ENCODE results near the gene GBF1.
A peak's percentile ranks its signal among the peaks of the same experiment; 100 is the strongest.
"Not testable (repeated sequence)": the region's sequence is repeated elsewhere in the genome, so short reads cannot be mapped to it uniquely, and the experiment has no call there.

The GBF1 gene

GRCh38 chr10:102234888-102235597, 10.3 kb upstream of the GBF1 start:
- no peak for DNase-seq

GRCh38 chr10:102235598-102235920, 9.8 kb upstream of the GBF1 start:
- DNase-seq: no peak

GRCh38 chr10:102236006-102236405, 9.3 kb upstream of the GBF1 start:
- DNase-seq: no peak

GRCh38 chr10:102237711-102238252, 7.5 kb upstream of the GBF1 start:
- no peak for DNase-seq

- DNase-seq: no peak
Observed at GRCh38 chr10:102240467-102241031, 4.8 kb upstream of the GBF1 start.

GRCh38 chr10:102241032-102241443, 4.3 kb upstream of the GBF1 start:
- no peak for DNase-seq

GRCh38 chr10:102241444-102242117, 3.8 kb upstream of the GBF1 start, which contains the start of gene PITX3:
Gene PITX3 (minus strand): TSS chr10:102241512. CDS start chr10:102232080, 9,432 bp downstream.
- DNase-seq: peak; percentile 78 to 85

- no peak for DNase-seq
Observed at GRCh38 chr10:102242118-102242485, 3.2 kb upstream of the GBF1 start.

- no peak for DNase-seq
Observed at GRCh38 chr10:102243309-102243708, 2.0 kb upstream of the GBF1 start.

- DNase-seq: no peak
Observed at GRCh38 chr10:102245932-102246251, 560 bp downstream of the GBF1 start.

GRCh38 chr10:102246261-102246660, 929 bp downstream of the GBF1 start:
- no peak for DNase-seq

GRCh38 chr10:102247734-102248133, 2.4 kb downstream of the GBF1 start:
- DNase-seq: no peak

- DNase-seq: not testable (repeated sequence)
Observed at GRCh38 chr10:102252508-102252907, 7.2 kb downstream of the GBF1 start.

- DNase-seq: no peak
Observed at GRCh38 chr10:102254426-102254825, 9.1 kb downstream of the GBF1 start.

GRCh38 chr10:102255404-102255803, 10.1 kb downstream of the GBF1 start:
- no peak for DNase-seq

- no peak for DNase-seq
Observed at GRCh38 chr10:102261196-102261595, 15.9 kb downstream of the GBF1 start.

- DNase-seq: no peak
Observed at GRCh38 chr10:102261842-102262241, 16.5 kb downstream of the GBF1 start.

GRCh38 chr10:102262744-102263370, 17.5 kb downstream of the GBF1 start:
- no peak for DNase-seq

- DNase-seq: peak; percentile 65 to 68
Observed at GRCh38 chr10:102264371-102264770, 19.0 kb downstream of the GBF1 start.

GRCh38 chr10:102266670-102267069, 21.3 kb downstream of the GBF1 start:
- no peak for DNase-seq

GRCh38 chr10:102267748-102268147, 22.4 kb downstream of the GBF1 start:
- DNase-seq: no peak

- DNase-seq: no peak
Observed at GRCh38 chr10:102268375-102268888, 23.1 kb downstream of the GBF1 start.

- DNase-seq: no peak
Observed at GRCh38 chr10:102269017-102269416, 23.7 kb downstream of the GBF1 start.

- no peak for DNase-seq
Observed at GRCh38 chr10:102274062-102274461, 28.7 kb downstream of the GBF1 start.

Data from SHP77 (cell line).